Mesendoderm (in vitro differentiated cells): Measurements from ENCODE around the gene CDK2AP2.
A peak's percentile ranks its signal among the peaks of the same experiment; 100 is the strongest.
"Not testable (repeated sequence)": the region's sequence is repeated elsewhere in the genome, so short reads cannot be mapped to it uniquely, and the experiment has no call there.

Experiments used
- DNase-seq: peaks from one replicate; pipeline ENCODE4 v3.0.0; 2013
- H2AK5ac ChIP-seq: 2 replicates; pipeline ENCODE4 v1.6.1; 2013; ENCODE audit warnings: low read length, inconsistent platforms
- H2BK120ac ChIP-seq: 2 replicates; pipeline ENCODE4 v1.6.1; 2013; ENCODE audit warnings: low read depth, mild to moderate bottlenecking, low read length, moderate library complexity, mixed read lengths
- H2BK15ac ChIP-seq: replicated peaks from 2 replicates; pipeline ENCODE4 v1.6.1; 2013; ENCODE audit warnings: low read depth, mild to moderate bottlenecking, moderate library complexity
- H2BK5ac ChIP-seq: 2 replicates; pipeline ENCODE4 v1.6.1; 2013; ENCODE audit warnings: low read length, inconsistent platforms
- H3K18ac ChIP-seq: 2 replicates; pipeline ENCODE4 v1.6.1; 2013; ENCODE audit warnings: mild to moderate bottlenecking, low read length, mixed read lengths
- H3K23ac ChIP-seq: one replicate; pipeline ENCODE4 v1.6.1; 2013; ENCODE audit warnings: low read length
- H3K27ac ChIP-seq: 2 replicates; pipeline ENCODE4 v1.5.1; 2013; ENCODE audit warnings: low read depth, mild to moderate bottlenecking, inconsistent platforms, low read length, moderate library complexity
- H3K27me3 ChIP-seq: 2 replicates; pipeline ENCODE4 v1.6.1; 2013; ENCODE audit warnings: low read length, control low read depth, mild to moderate bottlenecking, inconsistent platforms; ENCODE audit not compliant: insufficient read depth, poor library complexity
- H3K36me3 ChIP-seq: 2 replicates; pipeline ENCODE4 v1.6.1; 2013; ENCODE audit warnings: low read length, inconsistent platforms; ENCODE audit not compliant: control insufficient read depth, insufficient read depth
- H3K4ac ChIP-seq: one replicate; pipeline ENCODE4 v1.6.1; 2013; ENCODE audit warnings: low read depth, mild to moderate bottlenecking, low read length, moderate library complexity
- H3K4me1 ChIP-seq: 2 replicates; pipeline ENCODE4 v1.6.1; 2013; ENCODE audit warnings: low read depth, low read length, inconsistent platforms; ENCODE audit not compliant: control insufficient read depth
- H3K4me2 ChIP-seq: 2 replicates; pipeline ENCODE4 v1.6.1; 2013; ENCODE audit warnings: low read length
- H3K4me3 ChIP-seq: 2 replicates; pipeline ENCODE4 v1.5.1; 2013; ENCODE audit warnings: mild to moderate bottlenecking, low read length
- H3K56ac ChIP-seq: one replicate; pipeline ENCODE4 v1.6.1; 2013; ENCODE audit warnings: low read length
- H3K79me1 ChIP-seq: 2 replicates; pipeline ENCODE4 v1.6.1; 2013; ENCODE audit warnings: low read length, inconsistent platforms
- H3K79me2 ChIP-seq: 2 replicates; pipeline ENCODE4 v1.6.1; 2013; ENCODE audit warnings: mild to moderate bottlenecking, low read length; ENCODE audit not compliant: control insufficient read depth, insufficient read depth
- H3K9ac ChIP-seq: 2 replicates; pipeline ENCODE4 v1.6.1; 2013; ENCODE audit warnings: low read length, inconsistent platforms
- H4K5ac ChIP-seq: one replicate; pipeline ENCODE4 v1.6.1; 2013; ENCODE audit warnings: low read length
- H4K8ac ChIP-seq: one replicate; pipeline ENCODE4 v1.6.1; 2013; ENCODE audit warnings: low read depth, mild to moderate bottlenecking, control low read depth, low read length, moderate library complexity
- WGBS: extraction: QIAGEN DNeasy Blood & Tissue Kit; methylation state at CpG from one replicate; pipeline ENCODE4 v1.1.7; 2013; ENCODE audit warnings: low lambda C conversion rate, missing lambda C conversion rate; ENCODE audit not compliant: insufficient coverage; ENCODE audit errors: extremely low coverage; 5-methylcytosine and 5-hydroxymethylcytosine counted together

CDK2AP2 gene

DNA sequence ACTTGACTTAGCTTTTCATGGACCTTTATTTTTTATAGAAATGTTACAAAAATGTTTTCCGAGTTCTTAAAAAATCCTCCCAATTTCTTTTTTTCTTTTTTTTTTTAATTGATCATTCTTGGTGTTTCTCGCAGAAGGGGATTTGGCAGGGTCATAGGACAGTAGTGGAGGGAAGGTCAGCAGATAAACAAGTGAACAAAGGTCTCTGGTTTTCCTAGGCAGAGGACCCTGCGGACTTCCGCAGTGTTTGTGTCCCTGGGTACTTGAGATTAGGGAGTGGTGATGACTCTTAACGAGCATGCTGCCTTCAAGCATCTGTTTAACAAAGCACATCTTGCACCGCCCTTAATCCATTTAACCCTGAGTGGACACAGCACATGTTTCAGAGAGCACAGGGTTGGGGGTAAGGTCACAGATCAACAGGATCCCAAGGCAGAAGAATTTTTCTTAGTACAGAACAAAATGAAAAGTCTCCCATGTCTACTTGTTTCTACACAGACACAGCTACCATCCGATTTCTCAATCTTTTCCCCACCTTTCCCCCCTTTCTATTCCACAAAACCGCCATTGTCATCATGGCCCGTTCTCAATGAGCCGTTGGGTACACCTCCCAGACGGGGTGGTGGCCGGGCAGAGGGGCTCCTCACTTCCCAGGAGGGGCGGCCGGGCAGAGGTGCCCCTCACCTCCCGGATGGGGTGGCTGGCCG lies 30.5 kb downstream of the CDK2AP2 start:
- H2AK5ac ChIP-seq, H3K27ac ChIP-seq, H4K5ac ChIP-seq, H2BK15ac ChIP-seq, H3K23ac ChIP-seq, DNase-seq, H3K9ac ChIP-seq, H3K4me2 ChIP-seq, H3K4me1 ChIP-seq, H3K4ac ChIP-seq, H3K18ac ChIP-seq, H3K79me1 ChIP-seq, H3K4me3 ChIP-seq, H3K27me3 ChIP-seq, H3K56ac ChIP-seq, H2BK120ac ChIP-seq, H4K8ac ChIP-seq, H3K79me2 ChIP-seq, H3K36me3 ChIP-seq, H2BK5ac ChIP-seq: not testable (repeated sequence)
- WGBS: no CpG with 5 or more reads among the region's 16 CpGs

DNA sequence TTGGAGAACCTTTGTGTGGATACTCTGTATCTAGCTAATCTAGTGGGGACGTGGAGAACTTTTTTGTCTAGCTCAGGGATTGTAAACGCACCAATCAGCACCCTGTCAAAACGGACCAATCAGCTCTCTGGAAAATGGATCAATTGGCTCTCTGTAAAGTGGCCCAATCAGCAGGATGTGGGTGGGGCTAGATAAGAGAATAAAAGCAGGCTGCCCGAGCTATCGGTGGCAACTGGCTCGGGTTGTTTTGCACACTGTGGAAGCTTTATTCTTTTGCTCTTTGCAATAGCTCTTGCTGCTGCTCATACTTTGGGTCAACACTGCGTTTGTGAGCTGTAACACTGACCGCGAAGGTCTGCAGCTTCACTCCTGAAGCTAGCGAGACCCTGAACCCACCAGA lies 31.3 kb downstream of the CDK2AP2 start:
- H3K36me3 ChIP-seq, H3K79me2 ChIP-seq, H3K4me3 ChIP-seq, H3K4ac ChIP-seq, H4K8ac ChIP-seq, H3K56ac ChIP-seq, H3K27ac ChIP-seq, H3K4me1 ChIP-seq, H3K18ac ChIP-seq, DNase-seq, H2AK5ac ChIP-seq, H2BK15ac ChIP-seq, H3K4me2 ChIP-seq, H4K5ac ChIP-seq, H3K79me1 ChIP-seq, H3K9ac ChIP-seq, H2BK5ac ChIP-seq, H2BK120ac ChIP-seq, H3K23ac ChIP-seq, H3K27me3 ChIP-seq: not testable (repeated sequence)
- no CpG with 5 or more reads among the region's 10 CpGs for WGBS

DNA sequence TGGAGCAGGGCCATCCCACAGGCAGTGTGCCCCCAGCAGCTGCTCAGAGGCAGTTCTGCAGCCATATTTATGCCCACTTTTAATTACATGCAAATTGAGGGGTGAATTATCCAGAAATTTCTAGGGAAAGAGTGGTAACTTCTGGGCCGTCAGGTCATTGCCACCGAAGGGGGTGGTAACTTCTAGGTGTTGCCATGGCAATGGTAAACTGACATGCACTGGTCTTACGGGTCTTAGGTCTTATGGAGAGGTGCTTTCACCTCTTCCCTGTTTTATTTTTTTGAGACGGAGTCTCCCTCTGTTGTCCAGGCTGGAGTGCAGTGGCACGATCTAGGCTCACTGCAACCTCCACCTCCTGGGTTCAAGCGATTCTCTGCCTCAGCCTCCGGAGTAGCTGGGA lies 35.1 kb downstream of the CDK2AP2 start:
- peaks cover 2% of the 10 kb centered on the region for H3K79me1 ChIP-seq
- no peak overlapping the region for H2BK15ac ChIP-seq
- WGBS: no CpG with 5 or more reads among the region's 7 CpGs
- H3K23ac ChIP-seq: no peak overlapping the region
- no peaks in the 10 kb centered on the region for H3K27me3 ChIP-seq
- no peak overlapping the region for H3K9ac ChIP-seq
- no peak overlapping the region for H3K56ac ChIP-seq
- H3K4ac ChIP-seq: no peak overlapping the region
- H3K4me2 ChIP-seq: no peak overlapping the region
- H4K8ac ChIP-seq: no peak overlapping the region
- no peak overlapping the region for H3K18ac ChIP-seq
- no peak overlapping the region for H4K5ac ChIP-seq
- no peaks in the 10 kb centered on the region for H3K79me2 ChIP-seq
- no peak for DNase-seq
- H3K4me3 ChIP-seq: no peak overlapping the region
- no peaks in the 10 kb centered on the region for H3K36me3 ChIP-seq
- H3K4me1 ChIP-seq: peaks cover 3% of the 10 kb centered on the region
- no peak overlapping the region for H2BK5ac ChIP-seq
- H2BK120ac ChIP-seq: no peak overlapping the region
- no peak overlapping the region for H2AK5ac ChIP-seq
- no peak overlapping the region for H3K27ac ChIP-seq

GRCh38 chr11:67470337-67471002 lies 37.5 kb downstream of the CDK2AP2 start:
- Histone ChIP-seq H3K79me1 (peaks cover 2% of the 10 kb centered on the region), H3K4me1 (peaks cover 3% of the 10 kb centered on the region), H3K4ac (no peak overlapping the region), H3K18ac (no peak overlapping the region), H3K27me3 (no peaks in the 10 kb centered on the region), H4K5ac (no peak overlapping the region), H3K56ac (no peak overlapping the region), H3K23ac (no peak overlapping the region), H3K9ac (no peak overlapping the region), H2BK15ac (no peak overlapping the region), H3K79me2 (no peaks in the 10 kb centered on the region), H3K4me3 (no peak overlapping the region), H2AK5ac (no peak overlapping the region), H3K27ac (no peak overlapping the region), H3K4me2 (no peak overlapping the region), H2BK120ac (no peak overlapping the region), H2BK5ac (no peak overlapping the region), H4K8ac (no peak overlapping the region), H3K36me3 (no peaks in the 10 kb centered on the region)
- WGBS: no CpG with 5 or more reads among the region's 8 CpGs
- no peak for DNase-seq

- Histone ChIP-seq H3K36me3 (no peaks in the 10 kb centered on the region), H2BK120ac (no peak overlapping the region), H3K9ac (peak overlapping the region; percentile 86), H2BK5ac (no peak overlapping the region), H3K79me2 (no peaks in the 10 kb centered on the region), H2BK15ac (no peak overlapping the region), H3K27me3 (no peaks in the 10 kb centered on the region), H3K27ac (no peak overlapping the region), H3K4ac (peak overlapping the region; percentile 93), H3K23ac (no peak overlapping the region), H3K56ac (peak overlapping the region; percentile 93), H3K79me1 (peaks cover 2% of the 10 kb centered on the region), H4K5ac (peak overlapping the region; percentile 98), H3K4me1 (peaks cover 3% of the 10 kb centered on the region), H3K4me3 (peak overlapping the region; percentile 50), H4K8ac (peak overlapping the region; percentile 94), H3K18ac (peak overlapping the region; percentile 65), H2AK5ac (no peak overlapping the region), H3K4me2 (peak overlapping the region; percentile 91)
- no CpG with 5 or more reads among the region's 9 CpGs for WGBS
- DNase-seq: no peak
These were observed 38.5 kb downstream of the CDK2AP2 start for GRCh38 chr11:67469508-67469811.
